ENCODE measurements around the gene RPUSD1. TPM values are rescaled to one million over a fixed set of nuclear protein-coding genes. Genes with fewer than 3 reads are reported as not detected.

The RPUSD1 gene
- total RNA-seq, 1 experiment from 2014 or later, result 48.6 TPM

GRCh38 chr16:798666-799065 lies 10.5 kb upstream of the RPUSD1 start:
- no peak overlapping the region for H3K23ac ChIP-seq (ENCODE audit: insufficient read length, low read depth, low read length)
- no peak overlapping the region for H3K18ac ChIP-seq (ENCODE audit: insufficient read length, low read depth, low read length)

More at GRCh38 chr16:798666-799065, 10.5 kb upstream of the RPUSD1 start:
- no peak overlapping the region for H3K9ac ChIP-seq (ENCODE audit: extremely low read depth, insufficient read length, low read length)
- H3K4me1 ChIP-seq (ENCODE audit: insufficient read depth, low read length), result no peaks in the 10 kb centered on the region
- no peak overlapping the region for H2BK15ac ChIP-seq (ENCODE audit: low read depth, low read length)
- no peak overlapping the region for H3K27ac ChIP-seq (ENCODE audit: insufficient read length, low read depth, low read length)
- H2AFZ ChIP-seq (ENCODE audit: low read length), result no peak overlapping the region
- DNase-seq, result no peak
- H3K79me1 ChIP-seq (ENCODE audit: insufficient read depth, low read depth, low read length, poor library complexity, severe bottlenecking), result no peaks in the 10 kb centered on the region
- no CpG with 5 or more reads among the region's 19 CpGs for WGBS (ENCODE audit: extremely low coverage, insufficient read length, low lambda C conversion rate)
- H3K4me1 Mint-ChIP-seq, result no peaks in the 10 kb centered on the region
- H2AK5ac ChIP-seq (ENCODE audit: insufficient read length, low read length), result no peak overlapping the region
- TF ChIP-seq CTCF (conservative IDR thresholded peaks at IDR 0.05), result no peak
- no peaks in the 10 kb centered on the region for H3K9me3 ChIP-seq (ENCODE audit: control insufficient read depth, low read depth, low read length)
- no peak overlapping the region for H3K56ac ChIP-seq (ENCODE audit: insufficient read length, low read depth, low read length)
- no peak overlapping the region for H4K5ac ChIP-seq (ENCODE audit: insufficient read length, low read depth, low read length)
- no peak overlapping the region for H2BK20ac ChIP-seq (ENCODE audit: low read depth, low read length, poor library complexity, severe bottlenecking)
- no peak overlapping the region for H4K8ac ChIP-seq (replicated peaks; ENCODE audit: insufficient read length, low read depth, low read length)
- no peak overlapping the region for H2BK120ac ChIP-seq (ENCODE audit: low read depth, low read length, poor library complexity, severe bottlenecking)
- H3T11ph ChIP-seq (ENCODE audit: low read length), result no peak overlapping the region
- H3K27ac Mint-ChIP-seq, result no peak overlapping the region
- no peaks in the 10 kb centered on the region for H3K79me2 ChIP-seq (ENCODE audit: insufficient read depth, low read length)
- H2BK5ac ChIP-seq (ENCODE audit: insufficient read length, low read length), result no peak overlapping the region
- peaks cover 13 to 28% (median 21%) of the 10 kb centered on the region in 3 experiments; a peak in 6 of 7 replicates for H3K36me3 Mint-ChIP-seq (ENCODE audit: insufficient read depth in 1 of 3, low read depth in 3 of 3)
- H3K4me3 Mint-ChIP-seq, result no peak overlapping the region
- peaks cover 42% of the 10 kb centered on the region for H3K27me3 Mint-ChIP-seq (ENCODE audit: low read depth)
- no peak overlapping the region for H4K91ac ChIP-seq (ENCODE audit: insufficient read length, low read depth, low read length)
- no peaks in the 10 kb centered on the region for H4K20me1 ChIP-seq (ENCODE audit: control insufficient read depth, insufficient read depth, insufficient read length)
- H3K23me2 ChIP-seq (ENCODE audit: insufficient read length, low read depth, low read length, poor library complexity, severe bottlenecking), result peaks cover 4% of the 10 kb centered on the region
- no peak overlapping the region for H3K4ac ChIP-seq (ENCODE audit: low read depth, low read length)
- H3K4me2 ChIP-seq (ENCODE audit: insufficient read depth, insufficient read length, low read length), result no peak overlapping the region
- peaks cover 0 to 3% of the 10 kb centered on the region in 2 experiments; a peak in 1 of 5 replicates for H3K9me3 Mint-ChIP-seq
- no peaks in the 10 kb centered on the region; the same call in 1 of the 2 replicates for H3K27me3 ChIP-seq (ENCODE audit: insufficient read depth, low read length)
- H2BK12ac ChIP-seq (ENCODE audit: insufficient read length, low read depth, low read length), result no peak overlapping the region
- H3K14ac ChIP-seq (ENCODE audit: insufficient read depth, low read length), result no peak overlapping the region

Measured in H9 (cell line).